NOMO-1 treated with DMSO at 0.1 percent for 48 hours (cell line): ENCODE measurements around the gene COG5.
"Not testable (repeated sequence)": the region's sequence is repeated elsewhere in the genome, so short reads cannot be mapped to it uniquely, and the experiment has no call there.

ENCODE experiments used
- DNase-seq: peaks from one replicate; lab custom pipeline; 2025; ENCODE audit not compliant: unreplicated experiment; lab: John Stamatoyannopoulos, UW

Gene COG5

GRCh38 chr7:107167483-107168232, 396.1 kb downstream of the COG5 start:
- peak; percentile 57 for DNase-seq

- DNase-seq, result no peak
Measured at GRCh38 chr7:107166736-107167426, 396.8 kb downstream of the COG5 start.

GRCh38 chr7:107165341-107165740, 398.4 kb downstream of the COG5 start:
- peak; percentile 1 for DNase-seq

GRCh38 chr7:107164092-107164491, 399.6 kb downstream of the COG5 start:
- DNase-seq, result no peak

- DNase-seq, result no peak
Measured at GRCh38 chr7:107162475-107162874, 401.2 kb downstream of the COG5 start.

- no peak for DNase-seq
Measured at GRCh38 chr7:107161415-107161814, 402.3 kb downstream of the COG5 start.

- no peak for DNase-seq
Measured at GRCh38 chr7:107160389-107160788, 403.3 kb downstream of the COG5 start.

GRCh38 chr7:107158028-107158427, 405.7 kb downstream of the COG5 start:
- no peak for DNase-seq

GRCh38 chr7:107157091-107157490, 406.6 kb downstream of the COG5 start:
- no peak for DNase-seq

GRCh38 chr7:107155726-107156125, 408.0 kb downstream of the COG5 start:
- DNase-seq, result not testable (repeated sequence)

GRCh38 chr7:107154826-107155225, 408.9 kb downstream of the COG5 start:
- no peak for DNase-seq

- DNase-seq, result no peak
Measured at GRCh38 chr7:107152011-107152410, 411.7 kb downstream of the COG5 start.
